TTC549 (cell line): ENCODE measurements around the gene PYCR2.

Experiments
- FAIRE-seq: peaks from 2 replicates; lab custom pipeline; 2012; peaks lifted over from hg19 to GRCh38; lab: Jason Lieb, UNC

PYCR2 gene

GRCh38 chr1:225919906-225920305 lies 4.1 kb downstream of the PYCR2 start:
- FAIRE-seq: no peak

- no peak for FAIRE-seq
Observed at GRCh38 chr1:225918280-225918679, 5.8 kb downstream of the PYCR2 start.

GRCh38 chr1:225917536-225917935 lies 6.5 kb downstream of the PYCR2 start:
- FAIRE-seq: no peak

DNA sequence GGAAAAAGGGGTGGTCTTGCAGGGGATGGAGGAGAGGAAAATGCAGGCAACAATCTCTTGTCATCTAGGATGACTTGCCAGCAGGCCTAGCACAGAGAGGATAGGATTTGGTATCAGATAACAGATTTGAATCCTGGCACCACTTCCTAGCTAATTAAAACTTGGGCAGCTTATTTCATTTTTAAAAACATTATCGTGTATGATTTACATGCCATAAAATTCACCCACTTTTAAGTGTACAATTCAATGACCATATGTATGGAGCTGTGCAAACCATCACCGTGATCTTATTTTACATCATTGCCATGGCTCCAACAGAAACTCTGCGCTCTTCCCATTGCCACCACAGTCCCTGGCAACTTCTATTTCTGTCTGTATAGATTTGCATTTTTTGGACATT lies 6.9 kb downstream of the PYCR2 start:
- FAIRE-seq: no peak

GRCh38 chr1:225915538-225915991 lies 8.5 kb downstream of the PYCR2 start:
- no peak for FAIRE-seq

DNA sequence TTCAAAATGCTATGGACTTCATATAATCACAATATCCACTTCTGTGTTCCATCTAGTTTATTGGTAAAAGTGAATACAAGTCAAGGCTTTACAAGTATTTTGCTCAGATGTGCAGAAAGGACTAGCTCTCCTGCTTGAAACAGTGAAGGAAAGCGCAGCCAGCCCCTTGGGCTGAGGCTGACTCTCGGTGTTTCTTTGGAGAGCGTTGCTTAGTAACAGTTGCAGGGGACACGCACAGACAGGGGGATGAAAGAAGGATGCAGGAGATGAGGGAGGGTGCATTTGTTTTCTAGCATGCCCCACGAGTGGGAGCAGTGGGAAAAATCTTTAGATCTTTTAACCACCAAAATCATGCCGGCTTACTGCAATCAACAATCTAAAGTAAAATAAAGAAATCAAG lies 9.1 kb downstream of the PYCR2 start:
- no peak for FAIRE-seq

- FAIRE-seq: no peak
Observed at GRCh38 chr1:225914391-225914790, 9.7 kb downstream of the PYCR2 start.

DNA sequence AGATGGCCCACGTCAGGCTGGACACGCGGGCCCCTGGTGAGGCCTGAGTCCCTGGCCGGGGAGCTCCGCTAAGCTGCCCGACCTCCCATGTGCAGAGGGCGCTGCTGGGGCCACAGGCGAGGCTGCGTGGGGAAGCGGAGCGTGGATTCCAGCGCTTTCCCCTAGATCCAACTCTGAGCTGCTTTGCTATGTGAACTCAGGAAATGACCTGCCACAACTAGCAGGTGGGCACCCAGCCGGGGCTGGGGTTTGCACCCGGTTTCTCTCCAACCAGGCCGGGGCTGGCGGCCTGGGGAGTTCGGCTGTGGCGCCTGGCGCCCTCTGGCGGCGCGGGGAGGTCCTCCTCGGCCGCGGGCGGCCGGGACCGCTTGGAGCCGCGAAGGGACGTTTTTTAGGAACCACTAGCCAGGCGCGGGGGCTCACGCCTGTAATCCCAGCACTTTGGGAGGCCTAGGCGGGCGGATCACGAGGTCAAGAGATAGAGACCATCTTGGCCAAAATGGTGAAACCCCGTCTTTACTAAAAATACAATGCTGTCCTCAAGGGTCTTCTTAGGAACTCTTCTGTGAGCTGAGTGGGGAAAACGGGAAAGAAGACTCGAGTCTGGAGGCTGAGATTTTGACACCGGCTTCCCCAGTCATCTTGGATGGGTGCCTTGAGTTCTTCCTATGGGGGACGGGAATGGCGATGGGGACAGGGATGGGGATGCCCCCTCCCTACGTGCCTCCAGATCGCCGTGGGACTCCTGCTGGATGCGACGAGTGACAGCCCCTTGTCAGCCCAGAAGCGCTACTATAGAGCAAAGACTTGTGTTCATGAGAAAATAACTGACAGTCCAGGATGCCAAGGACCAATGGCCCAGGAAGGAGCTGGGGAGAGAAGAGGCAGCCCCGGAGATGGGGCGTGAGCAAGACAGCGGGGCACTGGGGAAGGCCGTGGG lies 12.6 kb downstream of the PYCR2 start:
- no peak for FAIRE-seq

- FAIRE-seq: no peak
Observed at GRCh38 chr1:225909477-225909876, 14.6 kb downstream of the PYCR2 start.

GRCh38 chr1:225908773-225909172 lies 15.3 kb downstream of the PYCR2 start:
- no peak for FAIRE-seq

- FAIRE-seq: no peak
Observed at GRCh38 chr1:225908013-225908640, 15.9 kb downstream of the PYCR2 start.

DNA sequence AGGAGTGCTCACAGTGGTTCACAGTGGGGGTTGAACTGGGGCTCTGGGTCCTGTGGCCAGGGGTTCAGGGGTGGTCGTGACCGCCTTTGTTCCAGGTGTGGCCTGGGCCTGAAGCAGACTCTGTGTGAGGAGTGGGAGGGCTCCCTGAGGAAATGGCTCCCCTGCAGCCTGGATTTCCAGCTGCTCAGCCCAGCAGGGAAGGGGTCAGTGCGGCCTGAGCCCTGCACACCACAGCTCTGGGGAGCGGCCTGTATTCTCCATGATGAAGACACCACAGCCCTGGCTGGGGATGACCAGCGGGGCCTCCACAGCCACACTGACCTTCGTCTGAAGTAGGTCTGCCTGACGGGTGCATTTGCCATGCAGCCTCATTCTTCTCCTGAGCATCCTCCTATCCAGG lies 16.7 kb downstream of the PYCR2 start:
- FAIRE-seq: no peak

GRCh38 chr1:225906467-225906866 lies 17.6 kb downstream of the PYCR2 start:
- FAIRE-seq: no peak

DNA sequence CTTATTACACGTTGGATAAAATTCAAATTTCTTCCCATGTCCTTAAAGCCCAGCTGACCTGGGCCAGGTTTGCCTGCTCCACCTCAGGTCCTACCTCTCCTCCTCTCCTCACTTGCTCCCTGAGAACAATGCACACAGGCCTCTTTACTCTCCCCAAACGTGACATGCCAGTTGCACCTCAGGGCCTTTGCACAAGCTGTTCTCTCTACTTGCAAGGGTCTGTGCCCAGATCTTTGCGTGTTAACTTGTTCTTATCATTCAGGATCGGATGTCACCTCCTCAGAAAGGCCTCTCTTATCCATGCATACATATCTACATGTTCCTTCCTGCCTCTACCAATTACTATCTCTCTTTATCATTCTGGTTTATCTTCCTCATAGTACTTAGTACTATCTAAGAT lies 20.4 kb downstream of the PYCR2 start:
- no peak for FAIRE-seq

DNA sequence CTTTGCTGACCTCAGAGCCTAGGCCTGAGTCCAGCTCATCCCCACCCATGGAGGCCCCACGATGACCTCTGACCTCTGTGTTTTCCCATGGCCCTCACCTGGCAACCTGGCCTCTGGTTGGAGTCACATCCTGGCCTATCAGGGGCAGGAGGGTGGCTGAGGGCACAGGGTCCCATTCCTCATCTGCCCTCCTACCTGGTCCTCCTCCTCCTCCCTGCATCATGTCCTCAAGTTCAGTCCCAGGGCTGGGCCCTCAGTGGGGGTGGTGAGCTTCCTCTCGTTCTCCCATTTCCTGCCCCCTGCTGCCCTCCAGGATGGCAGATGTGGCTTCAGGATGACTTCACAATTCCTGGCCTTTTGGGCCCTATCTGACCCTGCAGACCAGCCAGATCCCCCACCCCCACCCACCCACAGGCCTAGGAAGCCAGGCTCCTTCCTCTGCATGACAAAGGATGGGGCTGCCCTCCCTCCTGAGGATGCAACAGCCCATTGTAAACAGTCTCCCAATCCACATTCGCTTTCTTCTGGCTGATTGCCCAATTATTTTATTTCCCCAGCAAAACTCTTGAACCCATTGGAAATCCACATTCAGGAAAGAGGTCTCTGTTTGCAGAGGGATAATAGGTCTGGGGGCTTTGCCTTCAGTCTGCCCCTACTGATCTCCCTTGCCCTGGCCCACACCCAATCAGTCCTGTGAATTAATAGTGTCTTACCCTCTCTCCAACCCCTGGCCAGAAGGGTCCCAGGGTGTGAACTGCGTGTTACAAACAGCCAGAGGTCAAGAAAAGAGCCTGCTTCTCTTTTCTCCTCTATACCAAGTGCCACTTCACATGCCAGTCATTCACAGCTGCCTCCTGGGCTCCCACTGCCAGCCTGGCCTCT lies 24.8 kb downstream of the PYCR2 start:
- no peak for FAIRE-seq

GRCh38 chr1:225897595-225898514 lies 26.2 kb downstream of the PYCR2 start:
- no peak for FAIRE-seq

GRCh38 chr1:225896937-225897549 lies 27.0 kb downstream of the PYCR2 start:
- no peak for FAIRE-seq

DNA sequence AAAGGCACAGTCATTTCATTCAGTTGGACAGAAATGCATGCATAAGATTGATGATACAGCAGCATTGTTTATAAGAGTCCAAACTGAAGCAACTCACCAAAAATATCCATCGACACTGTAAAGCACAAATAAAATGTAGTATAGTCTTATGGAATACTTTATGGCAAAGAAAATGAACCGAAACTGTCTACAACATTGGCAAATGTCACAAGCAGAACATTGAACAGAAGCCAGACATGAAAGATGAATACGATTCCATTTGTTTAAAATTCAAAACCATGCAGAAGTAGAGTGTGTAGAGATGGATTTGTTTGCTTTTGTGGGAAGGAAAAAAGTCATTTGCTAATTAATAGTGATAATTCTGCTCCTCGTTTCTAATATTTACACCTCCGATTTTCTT lies 27.6 kb downstream of the PYCR2 start:
- no peak for FAIRE-seq

GRCh38 chr1:225892307-225892706 lies 31.7 kb downstream of the PYCR2 start:
- no peak for FAIRE-seq

- no peak for FAIRE-seq
Observed at GRCh38 chr1:225891229-225891972, 32.6 kb downstream of the PYCR2 start.
